ENCODE measurements around the gene ESD. TPM values are rescaled to one million over a fixed set of nuclear protein-coding genes. Genes with fewer than 3 reads are reported as not detected.

ESD gene
- total RNA-seq, 1 experiment from 2014 or later, result 78.8 TPM

- DNase-seq, result no peak
- no peak overlapping the region for H4K5ac ChIP-seq (ENCODE audit: insufficient read length, low read depth, low read length)
- no peak overlapping the region for H2BK5ac ChIP-seq (ENCODE audit: insufficient read length, low read length)
- H3K79me1 ChIP-seq (ENCODE audit: insufficient read depth, low read depth, low read length, poor library complexity, severe bottlenecking), result no peaks in the 10 kb centered on the region
- no peaks in the 10 kb centered on the region for H3K23me2 ChIP-seq (ENCODE audit: insufficient read length, low read depth, low read length, poor library complexity, severe bottlenecking)
- Mint-ChIP-seq H3K9me3 (no peaks in the 10 kb centered on the region), H3K4me3 (no peak overlapping the region), H3K36me3 (ENCODE audit: insufficient read depth in 1 of 3, low read depth in 3 of 3) (peaks cover 10 to 62% (median 48%) of the 10 kb centered on the region in 3 experiments; a peak in 5 of 7 replicates), H3K4me1 (peaks cover 3 to 6% of the 10 kb centered on the region in 2 experiments), H3K27me3 (ENCODE audit: low read depth) (no peaks in the 10 kb centered on the region), H3K27ac (no peak overlapping the region)
- no peak overlapping the region for H3K23ac ChIP-seq (ENCODE audit: insufficient read length, low read depth, low read length)
- no peak overlapping the region for H2AFZ ChIP-seq (ENCODE audit: low read length)
- H2BK12ac ChIP-seq (ENCODE audit: insufficient read length, low read depth, low read length), result no peak overlapping the region
- no peaks in the 10 kb centered on the region for H3K4me1 ChIP-seq (ENCODE audit: insufficient read depth, low read length)
- no peak overlapping the region for H2BK20ac ChIP-seq (ENCODE audit: low read depth, low read length, poor library complexity, severe bottlenecking)
- H4K20me1 ChIP-seq (ENCODE audit: control insufficient read depth, insufficient read depth, insufficient read length), result no peaks in the 10 kb centered on the region
- H3K9ac ChIP-seq (ENCODE audit: extremely low read depth, insufficient read length, low read length), result no peak overlapping the region
- no peak overlapping the region for H3T11ph ChIP-seq (ENCODE audit: low read length)
- H3K56ac ChIP-seq (ENCODE audit: insufficient read length, low read depth, low read length), result no peak overlapping the region
- H3K18ac ChIP-seq (ENCODE audit: insufficient read length, low read depth, low read length), result no peak overlapping the region
- no peak overlapping the region for H2AK5ac ChIP-seq (ENCODE audit: insufficient read length, low read length)
- H3K9me3 ChIP-seq (ENCODE audit: control insufficient read depth, low read depth, low read length), result no peaks in the 10 kb centered on the region
- no peak for TF ChIP-seq CTCF (conservative IDR thresholded peaks at IDR 0.05)
- no peak overlapping the region for H3K4ac ChIP-seq (ENCODE audit: low read depth, low read length)
- no peaks in the 10 kb centered on the region for H3K27me3 ChIP-seq (ENCODE audit: insufficient read depth, low read length)
- no peak overlapping the region for H2BK15ac ChIP-seq (ENCODE audit: low read depth, low read length)
- no peak overlapping the region for H3K27ac ChIP-seq (ENCODE audit: insufficient read length, low read depth, low read length)
- no peak overlapping the region for H3K14ac ChIP-seq (ENCODE audit: insufficient read depth, low read length)
- H2BK120ac ChIP-seq (ENCODE audit: low read depth, low read length, poor library complexity, severe bottlenecking), result no peak overlapping the region
- H4K91ac ChIP-seq (ENCODE audit: insufficient read length, low read depth, low read length), result no peak overlapping the region
- no peak overlapping the region for H4K8ac ChIP-seq (replicated peaks; ENCODE audit: insufficient read length, low read depth, low read length)
- no peaks in the 10 kb centered on the region for H3K79me2 ChIP-seq (ENCODE audit: insufficient read depth, low read length)
- H3K4me2 ChIP-seq (ENCODE audit: insufficient read depth, insufficient read length, low read length), result no peak overlapping the region
- 100% methylated on average over 2 of the region's 3 CpGs for WGBS (ENCODE audit: extremely low coverage, insufficient read length, low lambda C conversion rate)
Observed at GRCh38 chr13:46778095-46778494, 18.9 kb downstream of the ESD start.
